NCI-H2029 treated with DMSO at 0.1 percent for 48 hours (cell line): Measurements from ENCODE around the gene MYCBP2.

Source experiments
- DNase-seq: peaks from one replicate; lab custom pipeline; 2025; lab: John Stamatoyannopoulos, UW

The MYCBP2 gene

GRCh38 chr13:77105051-77105450 is 221.8 kb downstream of the MYCBP2 start:
- DNase-seq = no peak

DNA sequence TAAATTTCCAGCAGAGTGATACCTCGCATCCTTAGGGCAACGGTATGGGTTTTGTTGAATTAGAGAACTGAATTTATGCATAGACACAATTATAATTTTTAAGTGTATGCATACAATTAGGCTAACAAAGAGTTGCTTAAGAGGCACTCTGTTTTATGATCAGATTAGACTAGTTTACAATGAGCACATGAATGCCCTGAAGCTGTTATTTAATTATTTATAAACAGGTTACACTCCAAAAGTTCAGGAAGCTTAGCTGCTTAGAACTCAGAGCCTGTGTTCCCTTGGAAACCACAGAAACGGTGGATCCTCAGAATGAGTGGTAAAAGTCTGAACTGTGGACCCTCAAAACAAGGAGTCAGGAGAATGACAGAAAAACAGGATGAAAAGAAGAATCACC is 227.5 kb downstream of the MYCBP2 start:
- DNase-seq = no peak

DNA sequence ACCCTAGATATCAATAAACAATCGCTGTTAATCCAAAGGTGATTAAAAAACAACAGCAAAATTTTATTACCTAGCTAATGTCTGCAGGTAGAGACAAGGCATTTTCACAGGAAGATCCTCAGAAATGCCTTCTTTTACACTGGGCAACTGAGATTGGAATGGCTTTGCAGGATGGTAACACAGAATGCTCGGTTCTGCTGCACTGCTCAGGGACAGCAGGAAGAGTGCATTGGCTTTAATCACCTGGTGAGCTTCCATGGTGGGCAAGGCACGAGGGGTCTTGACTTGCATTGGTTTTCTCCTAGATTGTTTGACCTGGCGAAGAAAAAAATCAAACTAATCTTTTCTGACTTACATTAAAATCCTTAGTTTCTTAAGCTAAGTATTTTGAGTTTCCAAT is 231.6 kb downstream of the MYCBP2 start:
- DNase-seq = no peak

DNA sequence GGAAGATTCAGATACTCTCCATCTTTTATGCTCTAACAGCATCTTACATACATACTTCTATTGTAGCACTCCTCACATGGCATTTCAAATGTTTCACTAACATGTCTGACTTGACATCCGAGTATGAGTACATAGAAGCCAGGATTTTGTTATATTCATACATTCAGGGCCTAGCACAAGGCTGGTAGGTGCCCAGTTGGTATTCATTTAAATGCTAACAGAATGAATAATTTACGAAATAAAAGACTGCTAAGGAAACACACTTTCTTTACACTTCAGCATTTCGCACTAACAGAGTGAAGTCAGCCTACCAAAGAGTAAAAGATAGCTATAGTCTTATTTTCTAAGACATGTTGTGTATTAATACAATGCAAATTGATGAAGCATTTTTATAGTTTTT is 232.1 kb downstream of the MYCBP2 start:
- no peak for DNase-seq

- DNase-seq = no peak
These were observed 233.2 kb downstream of the MYCBP2 start for GRCh38 chr13:77093735-77094134.

GRCh38 chr13:77084755-77085154 is 242.1 kb downstream of the MYCBP2 start:
- DNase-seq = no peak

GRCh38 chr13:77079902-77080413 is 246.9 kb downstream of the MYCBP2 start:
- no peak for DNase-seq

- no peak for DNase-seq
These were observed 259.4 kb downstream of the MYCBP2 start for GRCh38 chr13:77067519-77067918.

DNA sequence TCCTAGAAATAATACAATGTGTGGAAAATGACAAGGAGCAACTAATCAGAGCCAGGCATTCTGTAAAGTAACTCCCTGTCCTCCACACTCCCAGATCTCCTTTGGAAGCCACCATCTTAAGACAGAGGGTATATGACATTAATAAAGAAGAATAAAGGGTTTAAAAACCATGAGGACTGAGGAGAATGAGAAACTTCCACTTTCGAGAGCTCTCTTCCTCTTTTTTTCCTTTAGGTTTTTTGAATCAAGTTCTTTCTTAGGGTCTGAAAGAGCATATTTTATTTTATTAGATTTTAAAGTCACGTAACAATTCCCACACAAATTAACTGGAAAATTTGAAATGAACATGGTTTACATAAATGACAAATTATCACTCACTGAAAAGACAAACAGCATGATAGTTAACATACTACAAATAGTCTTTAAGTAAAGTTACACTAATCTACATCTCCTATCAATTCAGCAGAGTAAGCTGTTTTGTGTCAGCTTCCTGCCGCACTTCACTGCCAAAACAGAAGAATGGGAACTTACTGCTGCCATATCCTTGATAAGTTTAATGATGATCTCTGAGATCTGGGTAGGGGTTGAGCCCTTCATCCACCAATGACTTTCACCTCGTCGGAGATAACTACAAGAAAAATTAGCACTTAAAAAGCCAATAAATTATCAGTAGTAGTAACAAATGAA is 261.3 kb downstream of the MYCBP2 start:
- DNase-seq = no peak

DNA sequence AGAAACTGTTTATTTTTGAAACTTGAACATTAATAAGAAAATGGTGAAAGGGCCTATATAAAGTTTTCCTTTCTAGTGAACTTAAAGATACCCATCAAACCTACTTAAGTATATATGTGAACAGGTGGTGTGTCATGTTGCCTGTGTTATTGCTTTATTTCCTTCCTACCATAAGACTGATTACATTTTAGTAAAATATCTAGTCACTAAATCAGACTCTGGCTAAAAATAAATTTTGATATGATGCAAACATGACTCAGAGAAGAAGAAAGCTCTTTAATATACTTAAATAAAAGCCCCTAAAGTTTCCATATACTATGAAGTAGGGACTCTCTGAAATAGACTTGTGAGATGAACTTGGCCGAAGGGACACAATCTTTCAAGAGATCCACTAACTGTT is 264.8 kb downstream of the MYCBP2 start:
- DNase-seq = no peak

DNA sequence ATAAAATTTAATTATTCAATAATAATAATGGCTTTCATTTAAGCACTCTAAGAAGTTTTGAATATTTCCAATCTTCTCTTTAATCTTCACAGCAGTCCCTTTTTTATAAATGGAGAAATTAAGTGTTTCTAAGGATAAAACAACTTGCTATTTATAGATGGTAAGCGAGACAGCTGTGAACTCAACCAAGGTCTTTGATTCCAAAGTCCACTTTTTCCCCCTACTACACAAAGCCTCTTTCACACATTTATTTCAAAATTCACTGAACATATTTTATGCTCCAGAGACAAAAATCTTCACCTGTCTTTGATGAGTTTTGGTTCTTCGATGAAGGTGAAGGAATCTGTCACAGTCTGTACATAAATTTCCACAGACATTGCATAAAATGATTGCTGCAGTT is 265.5 kb downstream of the MYCBP2 start:
- DNase-seq = no peak

- no peak for DNase-seq
These were observed 270.0 kb downstream of the MYCBP2 start for GRCh38 chr13:77056886-77057285.

GRCh38 chr13:77056382-77056781 is 270.5 kb downstream of the MYCBP2 start:
- peak; percentile 32 for DNase-seq

DNA sequence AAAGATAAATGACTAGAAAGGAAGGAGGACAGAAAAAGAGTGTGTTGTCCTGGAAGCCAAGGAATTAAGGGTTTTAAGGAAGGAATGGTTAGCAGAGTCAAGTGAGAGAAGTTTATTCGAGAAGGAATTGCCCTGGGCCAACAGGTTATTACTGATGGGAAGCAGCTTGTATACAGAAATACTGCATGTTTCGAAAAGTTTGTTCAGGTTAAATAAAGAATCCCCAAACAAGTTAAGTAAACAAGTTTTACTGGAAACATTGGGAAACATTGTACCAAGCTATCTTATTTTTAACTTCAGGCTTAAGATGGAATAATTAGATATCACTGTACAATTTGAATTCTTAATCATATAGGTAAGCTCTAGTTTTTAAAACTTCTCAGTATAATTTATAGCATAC is 271.7 kb downstream of the MYCBP2 start:
- DNase-seq = no peak

DNA sequence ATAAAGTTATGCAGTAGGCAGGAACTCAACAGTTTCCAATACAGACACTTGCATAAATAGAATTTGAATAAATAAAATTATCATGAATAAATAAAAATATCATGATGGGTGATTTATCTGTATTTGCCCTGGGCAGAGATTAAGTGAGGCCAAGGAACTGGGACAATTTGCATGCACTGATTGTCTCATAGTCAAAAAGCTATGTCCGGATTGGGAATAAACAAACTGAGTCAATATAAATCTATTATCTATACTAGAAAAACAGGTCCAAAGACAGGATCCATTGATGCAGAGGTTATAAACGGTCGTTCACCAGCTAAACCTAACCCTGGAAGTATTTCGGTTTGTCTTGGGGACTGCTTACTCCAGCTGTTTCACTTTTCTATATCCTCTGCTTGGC is 273.7 kb downstream of the MYCBP2 start:
- DNase-seq = no peak

GRCh38 chr13:77048681-77049080 is 278.2 kb downstream of the MYCBP2 start:
- DNase-seq = no peak

GRCh38 chr13:77047649-77048343 is 279.1 kb downstream of the MYCBP2 start:
- no peak for DNase-seq

GRCh38 chr13:77042566-77043177 is 284.2 kb downstream of the MYCBP2 start:
- no peak for DNase-seq

GRCh38 chr13:77040835-77041234 is 286.1 kb downstream of the MYCBP2 start:
- no peak for DNase-seq

DNA sequence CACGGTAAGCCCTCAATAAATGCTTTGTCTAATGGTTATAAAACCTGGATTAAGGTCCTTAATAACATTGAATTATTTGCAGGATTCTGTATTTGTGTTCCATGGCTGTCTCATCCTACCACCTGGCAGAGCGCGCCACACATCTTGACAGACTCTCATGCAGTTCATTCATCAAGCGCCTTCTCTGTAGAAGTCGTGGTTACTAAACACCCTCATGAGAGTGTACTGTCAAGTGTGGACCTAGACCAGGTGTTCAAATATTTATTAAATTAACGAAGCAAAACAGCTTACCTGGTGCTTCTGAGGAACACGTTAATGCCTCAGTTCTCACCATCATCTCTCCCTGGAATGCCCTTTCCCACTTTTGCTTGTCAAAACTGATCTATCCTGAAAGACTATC is 286.8 kb downstream of the MYCBP2 start:
- no peak for DNase-seq

- no peak for DNase-seq
These were observed 287.9 kb downstream of the MYCBP2 start for GRCh38 chr13:77038907-77039480.

DNA sequence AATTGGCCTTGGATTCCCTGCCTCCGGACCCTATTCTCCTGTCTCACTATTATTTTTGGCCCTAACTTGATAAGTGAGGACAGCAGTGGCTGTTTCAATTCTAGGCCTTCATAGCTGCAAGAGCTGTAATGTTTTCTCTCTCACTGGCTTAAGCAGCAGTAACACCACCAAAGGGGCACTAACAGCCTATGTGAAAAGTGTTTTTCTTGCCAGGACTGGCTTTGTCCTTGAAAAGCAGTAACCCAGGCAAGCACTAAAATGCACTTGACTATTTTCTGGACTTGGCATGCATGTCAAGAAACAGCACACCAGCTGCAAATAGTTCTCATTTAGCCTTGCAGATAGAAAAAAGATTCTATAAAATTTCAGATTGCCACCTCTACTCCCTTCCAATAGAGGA is 290.6 kb downstream of the MYCBP2 start:
- DNase-seq = no peak

- no peak for DNase-seq
These were observed 292.0 kb downstream of the MYCBP2 start for GRCh38 chr13:77034881-77035280.
